Nephron progenitor cell (in vitro differentiated cells): ENCODE measurements around the gene UBE2R2.
"Not testable (repeated sequence)": the region's sequence is repeated elsewhere in the genome, so short reads cannot be mapped to it uniquely, and the experiment has no call there.

ENCODE experiments used
- DNase-seq: peaks from one replicate; pipeline ENCODE4 v3.0.0; 2021
- H3K27ac Mint-ChIP-seq: 2 replicates; pipeline ENCODE4 v1.8.0; 2021; ENCODE audit warnings: mild to moderate bottlenecking, moderate library complexity, mixed read lengths
- H3K27me3 Mint-ChIP-seq: 2 replicates; pipeline ENCODE4 v1.8.0; 2021; ENCODE audit warnings: mild to moderate bottlenecking, low read depth, mixed read lengths; ENCODE audit not compliant: poor library complexity
- H3K36me3 Mint-ChIP-seq: 2 replicates; pipeline ENCODE4 v1.8.0; 2021; ENCODE audit warnings: low read depth, mixed read lengths
- H3K4me1 Mint-ChIP-seq: 2 replicates; pipeline ENCODE4 v1.8.0; 2021; ENCODE audit warnings: mixed read lengths
- H3K4me3 Mint-ChIP-seq: 2 replicates; pipeline ENCODE4 v1.8.0; 2021; ENCODE audit warnings: mild to moderate bottlenecking, moderate library complexity, mixed read lengths
- H3K9me3 Mint-ChIP-seq: 2 replicates; pipeline ENCODE4 v1.8.0; 2021; ENCODE audit warnings: mild to moderate bottlenecking, moderate library complexity, mixed read lengths
- CTCF ChIP-seq: fragments of 200-600 bp; sonication (generic); IDR thresholded peaks from 2 replicates; pipeline ENCODE4 v1.5.0; 2021; ENCODE audit warnings: antibody characterized with exemption

The UBE2R2 gene

DNA sequence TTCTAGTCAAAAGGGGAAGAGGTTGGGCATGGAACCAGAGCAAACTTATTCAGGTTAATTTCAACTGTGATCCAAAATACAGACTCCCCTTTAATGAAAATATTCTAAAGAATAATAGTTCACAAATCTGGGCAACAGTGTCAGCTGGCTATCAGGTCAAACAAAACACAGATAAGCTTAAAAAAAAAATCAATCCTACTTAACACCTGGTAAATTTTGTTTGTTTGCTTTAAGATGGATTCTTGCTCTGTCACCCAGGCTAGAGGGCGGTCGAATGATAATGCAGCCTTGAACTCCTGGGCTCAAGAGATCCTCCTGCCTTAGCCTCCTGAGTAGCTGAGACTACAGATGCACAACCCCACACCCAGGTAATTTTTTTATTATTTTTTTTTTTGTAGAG, 142.8 kb downstream of the UBE2R2 start:
- no peaks in the 10 kb centered on the region for H3K27me3 Mint-ChIP-seq
- no peaks in the 10 kb centered on the region for H3K4me1 Mint-ChIP-seq
- H3K4me3 Mint-ChIP-seq, result no peak overlapping the region
- no peak overlapping the region for H3K27ac Mint-ChIP-seq
- no peak for TF ChIP-seq CTCF
- H3K9me3 Mint-ChIP-seq, result no peaks in the 10 kb centered on the region
- peaks cover 59% of the 10 kb centered on the region for H3K36me3 Mint-ChIP-seq
- no peak for DNase-seq

- H3K4me3 Mint-ChIP-seq, H3K27me3 Mint-ChIP-seq, H3K27ac Mint-ChIP-seq, H3K4me1 Mint-ChIP-seq, H3K9me3 Mint-ChIP-seq, DNase-seq: not testable (repeated sequence)
- peaks cover 57% of the 10 kb centered on the region for H3K36me3 Mint-ChIP-seq
Observed at GRCh38 chr9:33962468-33962867, 145.5 kb downstream of the UBE2R2 start.

GRCh38 chr9:33964086-33964768, 147.3 kb downstream of the UBE2R2 start:
- Mint-ChIP-seq H3K27me3 (no peaks in the 10 kb centered on the region), H3K4me3 (no peak overlapping the region), H3K4me1 (no peaks in the 10 kb centered on the region), H3K36me3 (peaks cover 61% of the 10 kb centered on the region), H3K9me3 (no peaks in the 10 kb centered on the region), H3K27ac (no peak overlapping the region)
- TF ChIP-seq CTCF, result no peak
- DNase-seq, result no peak
